Fibroblast of lung (primary cell): ENCODE data around the gene TEX2. TPM values are rescaled to one million over a fixed set of nuclear protein-coding genes. Genes with fewer than 3 reads are reported as not detected.
"Not testable (repeated sequence)": the region's sequence is repeated elsewhere in the genome, so short reads cannot be mapped to it uniquely, and the experiment has no call there.

Experiments
- DNase-seq, 2 donors: peaks; one replicate each; pipeline versions ENCODE4 v3.0.0 to v3.0.0-alpha.2; 2010; ENCODE audit warnings: low read depth in 2 of 2
- H2AFZ ChIP-seq: 2 replicates; pipeline ENCODE4 v1.5.1; 2012; ENCODE audit warnings: low read length, control low read depth, inconsistent platforms
- H3K27ac ChIP-seq: 2 replicates; pipeline ENCODE4 v1.5.1; 2011; ENCODE audit warnings: low read length, control low read depth; ENCODE audit not compliant: insufficient read depth
- H3K27me3 ChIP-seq: 2 replicates; pipeline ENCODE4 v1.5.1; 2011; ENCODE audit warnings: mild to moderate bottlenecking, low read length; ENCODE audit not compliant: control insufficient read depth, insufficient read depth
- H3K36me3 ChIP-seq: 2 replicates; pipeline ENCODE4 v1.5.1; 2011; ENCODE audit warnings: low read length; ENCODE audit not compliant: control insufficient read depth, insufficient read depth
- H3K4me1 ChIP-seq: 2 replicates; pipeline ENCODE4 v1.5.1; 2011; ENCODE audit warnings: low read length; ENCODE audit not compliant: control insufficient read depth, insufficient read depth; ENCODE audit errors: extremely low read depth
- H3K4me2 ChIP-seq: 2 replicates; pipeline ENCODE4 v1.5.1; 2011; ENCODE audit warnings: low read length, control low read depth; ENCODE audit not compliant: insufficient read depth; ENCODE audit errors: extremely low read depth
- H3K4me3 ChIP-seq, 4 experiments: fragments of 200-600 bp in 1 of 4; sonication (generic) in 1 of 4; replicated peaks in 1 of 4; 2 replicates each; pipeline ENCODE4 v1.5.1; 2011 to 2016; ENCODE audit warnings: low read length in 4 of 4, low read depth in 3 of 4, mild to moderate bottlenecking in 3 of 4, control low read depth in 2 of 4, inconsistent platforms in 1 of 4, mixed read lengths in 1 of 4; ENCODE audit not compliant: insufficient read depth in 1 of 4; ENCODE audit errors: control extremely low read depth in 1 of 4
- H3K79me2 ChIP-seq: 2 replicates; pipeline ENCODE4 v1.5.1; 2012; ENCODE audit warnings: mild to moderate bottlenecking, low read length, inconsistent platforms; ENCODE audit not compliant: control insufficient read depth, insufficient read depth
- H3K9ac ChIP-seq: 2 replicates; pipeline ENCODE4 v1.5.1; 2011; ENCODE audit warnings: mild to moderate bottlenecking, low read length, control low read depth; ENCODE audit not compliant: insufficient read depth
- H3K9me3 ChIP-seq: 2 replicates; pipeline ENCODE4 v1.5.1; 2012; ENCODE audit warnings: low read depth, low read length; ENCODE audit not compliant: control insufficient read depth, insufficient read depth
- H4K20me1 ChIP-seq: 2 replicates; pipeline ENCODE4 v1.5.1; 2011; ENCODE audit warnings: low read length; ENCODE audit not compliant: control insufficient read depth, insufficient read depth; ENCODE audit errors: extremely low read depth
- CTCF ChIP-seq, 2 donors: IDR thresholded peaks in 1 of 2; conservative IDR thresholded peaks in 1 of 2; 1 replicate in 1 of 2; 2 replicates in 1 of 2; pipeline ENCODE4 v1.5.1; 2011 to 2012; ENCODE audit warnings: low read length in 2 of 2, control low read depth in 1 of 2, inconsistent platforms in 1 of 2, low read depth in 1 of 2, mild to moderate bottlenecking in 1 of 2
- EZH2 ChIP-seq: IDR thresholded peaks from 2 replicates; pipeline ENCODE4 v1.5.1; 2012; ENCODE audit warnings: low read length, control low read depth, mild to moderate bottlenecking; ENCODE audit errors: missing control alignments
- polyA plus RNA-seq, 2 donors: library from polyadenylated mRNA; depleted of rRNA in 1 of 2; stranded (reverse) in 1 of 2; unstranded in 1 of 2; fragments of >200 nt; gene quantifications; 2 replicates each; pipeline ENCODE4 v1.2.1, GENCODE V29; 2011 to 2012; ENCODE audit warnings: missing spikeins in 1 of 2
- total RNA-seq: library from RNA; depleted of rRNA; stranded (reverse); fragments of >200 nt; gene quantifications from 2 replicates; pipeline ENCODE4 v1.2.1, GENCODE V29; 2014

The TEX2 gene
- total and polyA plus RNA-seq, 2 donors (not counting 1 experiment from before 2014, with no cell fraction given): 18.6 to 33.4 TPM

- Histone ChIP-seq H3K27me3 (no peaks in the 10 kb centered on the region), H3K9ac (no peak overlapping the region), H3K4me2 (no peak overlapping the region), H3K4me1 (peaks cover under 1% of the 10 kb centered on the region), H3K36me3 (no peaks in the 10 kb centered on the region), H2AFZ (no peak overlapping the region), H4K20me1 (no peaks in the 10 kb centered on the region), H3K27ac (no peak overlapping the region), H3K4me3 (no peak overlapping the region), H3K79me2 (peaks cover 2% of the 10 kb centered on the region), H3K9me3 (no peaks in the 10 kb centered on the region)
- TF ChIP-seq EZH2 (no peak), CTCF (conservative IDR thresholded peaks at IDR 0.05 in 1 of 2, IDR thresholded peaks at IDR 0.05 in 1 of 2; ENCODE audit: low read depth in 1 of 2, low read length in 2 of 2) (no peak)
- no peak for DNase-seq
Observed at GRCh38 chr17:64221679-64222078, 41.4 kb downstream of the TEX2 start.

DNA sequence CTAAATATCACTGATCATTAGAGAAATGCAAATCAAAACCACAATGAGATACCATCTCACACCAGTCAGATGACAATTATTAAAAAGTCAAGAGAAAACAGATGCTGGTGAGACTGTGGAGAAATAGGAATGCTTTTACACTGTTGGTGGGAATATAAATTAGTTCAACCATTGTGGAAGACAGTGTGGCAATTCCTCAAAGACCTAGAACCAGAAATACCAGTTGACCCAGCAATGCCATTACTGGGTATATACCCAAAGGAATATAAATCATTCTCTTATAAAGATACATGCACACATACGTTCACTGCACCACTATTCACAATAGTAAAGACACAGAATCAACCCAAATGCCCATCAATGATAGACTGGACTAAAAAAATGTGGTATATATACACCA is 42.5 kb downstream of the TEX2 start:
- H3K4me1 ChIP-seq, H3K9ac ChIP-seq, H3K27ac ChIP-seq, H3K79me2 ChIP-seq, H2AFZ ChIP-seq, H3K36me3 ChIP-seq, H3K27me3 ChIP-seq, H4K20me1 ChIP-seq, H3K4me2 ChIP-seq, H3K9me3 ChIP-seq, DNase-seq, H3K4me3 ChIP-seq: not testable (repeated sequence)

DNA sequence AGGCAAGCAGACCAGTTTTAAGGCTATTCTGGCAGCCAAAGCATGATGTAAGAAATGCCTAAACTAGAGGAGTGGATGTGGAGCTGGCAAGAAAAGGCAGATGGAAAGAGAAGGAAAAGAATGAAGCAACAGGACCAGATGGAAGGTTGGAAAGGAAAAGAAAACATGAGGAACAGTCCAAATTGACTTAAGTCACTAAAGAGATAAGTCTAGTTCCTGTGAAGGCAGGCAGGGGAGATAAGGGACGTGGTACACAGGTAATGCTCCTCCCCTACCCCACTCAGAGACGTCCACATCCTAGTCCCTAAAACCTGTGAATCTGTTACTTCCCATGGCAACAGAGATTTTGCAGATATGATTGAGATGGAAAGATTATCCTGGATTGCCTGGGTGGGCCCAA is 43.5 kb downstream of the TEX2 start:
- no peak for DNase-seq
- Histone ChIP-seq H4K20me1 (no peaks in the 10 kb centered on the region), H3K27ac (no peak overlapping the region), H3K4me3 (no peak overlapping the region), H3K4me1 (peaks cover 10% of the 10 kb centered on the region), H3K9ac (no peak overlapping the region), H3K36me3 (no peaks in the 10 kb centered on the region), H3K4me2 (no peak overlapping the region), H2AFZ (no peak overlapping the region), H3K27me3 (no peaks in the 10 kb centered on the region), H3K79me2 (peaks cover 3% of the 10 kb centered on the region), H3K9me3 (no peaks in the 10 kb centered on the region)
- TF ChIP-seq EZH2 (no peak), CTCF (conservative IDR thresholded peaks at IDR 0.05 in 1 of 2, IDR thresholded peaks at IDR 0.05 in 1 of 2; ENCODE audit: low read depth in 1 of 2, low read length in 2 of 2) (no peak)
